A549 treated with AZD9567 at 1 μM for 4 hours (cell line): ENCODE results near the gene XG. TPM values are rescaled to one million over a fixed set of nuclear protein-coding genes. Genes with fewer than 3 reads are reported as not detected.

ENCODE experiments used
- total RNA-seq: library from RNA; stranded (reverse); fragments of 200-300 nt; extraction: Qiagen RNA extraction; gene quantifications from 5 replicates; pipeline ENCODE4 v1.2.3, GENCODE V29; 2022; ENCODE audit not compliant: insufficient read depth

Gene XG, protein sequence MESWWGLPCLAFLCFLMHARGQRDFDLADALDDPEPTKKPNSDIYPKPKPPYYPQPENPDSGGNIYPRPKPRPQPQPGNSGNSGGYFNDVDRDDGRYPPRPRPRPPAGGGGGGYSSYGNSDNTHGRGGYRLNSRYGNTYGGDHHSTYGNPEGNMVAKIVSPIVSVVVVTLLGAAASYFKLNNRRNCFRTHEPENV
- not detected in 5 replicates for total RNA-seq

DNA sequence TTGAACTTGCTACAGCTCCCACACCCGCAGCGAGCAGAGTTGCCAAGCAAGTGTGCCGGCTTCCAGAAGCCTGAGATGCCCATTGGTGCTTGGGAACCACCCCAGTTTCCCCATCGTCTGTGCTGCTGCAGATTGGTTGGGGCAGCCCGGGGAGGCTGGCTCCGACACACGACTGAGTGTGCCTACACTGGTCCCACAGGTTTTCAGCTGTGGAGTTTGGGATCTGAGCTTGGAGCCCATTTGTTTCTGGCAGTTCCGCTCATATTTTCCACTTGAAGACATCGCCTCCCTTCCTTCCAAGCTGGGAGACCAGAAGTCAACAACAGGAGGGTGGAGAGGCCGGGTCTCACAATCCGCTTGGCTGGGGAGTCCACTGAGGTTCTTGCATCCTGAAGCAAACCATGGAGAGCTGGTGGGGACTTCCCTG, at the start of gene XG:
TSS of gene XG (plus strand) at position 167 of the 427 bp plus-strand sequence. CDS start at position 402, 235 bp downstream.

DNA sequence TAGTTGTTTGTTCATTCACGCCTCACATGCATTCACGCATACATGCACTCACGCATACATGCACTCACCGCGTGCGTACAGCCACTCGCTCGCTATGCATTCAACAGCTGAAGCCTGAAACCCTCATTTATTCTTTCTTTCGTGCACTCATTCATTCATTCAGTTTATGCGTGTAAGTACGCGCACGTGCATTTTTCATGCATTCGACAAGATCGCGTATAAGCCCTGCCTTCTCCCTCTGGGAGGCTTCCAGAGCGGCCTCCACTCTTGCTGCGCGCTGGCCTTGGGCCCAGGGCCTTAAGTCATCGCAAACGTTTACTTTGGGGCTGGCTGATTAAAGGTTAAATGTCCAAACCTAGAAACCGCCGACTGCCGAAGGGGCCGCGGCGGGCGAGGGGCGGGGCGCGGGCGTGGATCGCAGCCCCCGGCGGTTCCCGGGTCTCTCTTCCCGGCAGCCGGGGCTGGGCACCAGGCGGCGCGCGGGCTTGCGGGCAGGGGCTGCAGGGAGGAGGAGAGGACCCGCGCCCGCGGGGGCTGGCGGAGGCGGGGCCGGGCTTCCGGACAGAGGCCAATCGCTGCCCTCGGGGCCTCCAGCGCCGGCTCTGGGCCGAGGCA, 76.6 kb downstream of the XG start, which contains the start of gene GYG2:
TSS of gene GYG2 (plus strand) at position 587 of the 615 bp plus-strand sequence. CDS start 1,259 bp downstream, outside the sequence.

Other genes starting within 250 kb of the XG start
- gene CD99, start 60.7 kb upstream of the XG start, total RNA-seq = 279 to 322 TPM (median 280 TPM) in 5 replicates
- 1.4 to 4.5 TPM (median 4.1 TPM) in 5 replicates for gene GYG2, start 76.9 kb downstream of the XG start, total RNA-seq
- gene ARSD, start 177.3 kb downstream of the XG start, total RNA-seq = 14.0 to 15.3 TPM (median 14.3 TPM) in 5 replicates